Astrocyte of the spinal cord (primary cell): ENCODE results near the gene REXO4.
"Not testable (repeated sequence)": the region's sequence is repeated elsewhere in the genome, so short reads cannot be mapped to it uniquely, and the experiment has no call there.

Experiments
- DNase-seq: peaks from one replicate; pipeline ENCODE4 v3.0.0; 2011; ENCODE audit warnings: low read depth, low spot score
- H3K4me3 ChIP-seq: 2 replicates; pipeline ENCODE4 v1.5.1; 2011; ENCODE audit warnings: low read depth, mild to moderate bottlenecking, low read length, moderate library complexity
- CTCF ChIP-seq: IDR thresholded peaks from 2 replicates; pipeline ENCODE4 v1.5.1; 2012; ENCODE audit warnings: low read depth, mild to moderate bottlenecking, low read length, inconsistent platforms
- in situ Hi-C: cut with HindIII; loops from 2 replicates; pipeline ENCODE4 v1.10.0; 2017; ENCODE audit warnings: low sequenced_read_pairs

REXO4 gene

GRCh38 chr9:133452562-133452961 is 34.8 kb upstream of the REXO4 start:
- no peak for TF ChIP-seq CTCF
- no peak for DNase-seq
- in situ Hi-C loops = no loop called here
- H3K4me3 ChIP-seq = no peak overlapping the region

GRCh38 chr9:133451865-133452264 is 34.1 kb upstream of the REXO4 start:
- H3K4me3 ChIP-seq, in situ Hi-C loops, DNase-seq: not testable (repeated sequence)

DNA sequence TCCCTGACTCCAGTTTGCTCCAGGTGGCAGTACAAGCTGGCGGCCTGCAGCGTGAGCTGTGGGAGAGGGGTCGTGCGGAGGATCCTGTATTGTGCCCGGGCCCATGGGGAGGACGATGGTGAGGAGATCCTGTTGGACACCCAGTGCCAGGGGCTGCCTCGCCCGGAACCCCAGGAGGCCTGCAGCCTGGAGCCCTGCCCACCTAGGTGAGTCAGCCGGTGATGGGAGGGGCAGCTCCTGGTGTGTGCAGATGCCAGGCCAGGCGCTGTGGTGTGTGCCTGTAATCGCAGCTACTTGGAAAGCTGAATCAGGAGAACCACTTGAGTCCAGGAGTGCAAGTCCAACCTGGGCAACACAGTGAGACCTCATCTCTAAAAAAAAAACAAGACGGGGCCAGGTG is 31.9 kb upstream of the REXO4 start:
- in situ Hi-C loops = no loop called here
- no peak overlapping the region for H3K4me3 ChIP-seq
- no peak for DNase-seq
- TF ChIP-seq CTCF = no peak

- no peak for DNase-seq
- in situ Hi-C loops = no loop called here
- TF ChIP-seq CTCF = no peak
- H3K4me3 ChIP-seq = no peak overlapping the region
These were observed 30.7 kb upstream of the REXO4 start for GRCh38 chr9:133448487-133448972.

DNA sequence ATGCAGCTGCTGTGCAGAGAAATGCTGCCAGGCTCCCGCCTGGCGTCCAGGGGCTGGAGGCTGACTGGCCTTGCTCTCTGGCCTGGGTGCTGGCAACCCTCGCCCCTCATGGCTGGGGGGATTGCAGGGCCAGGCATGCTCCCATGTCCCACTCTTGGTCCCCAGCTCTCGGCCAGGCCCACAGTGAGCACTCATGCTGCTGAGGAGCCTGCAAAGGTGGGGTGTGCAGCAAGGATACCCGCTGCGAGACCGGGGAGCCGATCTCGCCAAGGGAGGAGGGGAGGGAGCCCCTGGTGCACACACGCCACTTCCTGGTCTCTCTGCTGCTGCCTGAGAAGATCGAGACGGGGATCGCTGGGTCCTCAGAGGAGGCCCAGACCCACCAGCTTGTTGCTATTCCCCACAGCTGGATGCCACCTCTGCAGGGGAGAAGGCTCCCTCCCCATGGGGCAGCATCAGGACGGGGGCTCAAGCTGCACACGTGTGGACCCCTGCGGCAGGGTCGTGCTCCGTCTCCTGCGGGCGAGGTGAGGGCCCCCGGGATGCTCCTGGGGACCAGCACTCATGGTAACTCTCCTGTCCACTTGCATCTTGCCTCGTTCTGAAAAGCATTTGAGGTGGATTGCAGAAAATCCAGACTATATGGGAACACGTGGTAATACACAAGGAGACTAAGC is 27.6 kb upstream of the REXO4 start:
- no peak overlapping the region for H3K4me3 ChIP-seq
- TF ChIP-seq CTCF = no peak
- no peak for DNase-seq
- in situ Hi-C loops = no loop called here

DNA sequence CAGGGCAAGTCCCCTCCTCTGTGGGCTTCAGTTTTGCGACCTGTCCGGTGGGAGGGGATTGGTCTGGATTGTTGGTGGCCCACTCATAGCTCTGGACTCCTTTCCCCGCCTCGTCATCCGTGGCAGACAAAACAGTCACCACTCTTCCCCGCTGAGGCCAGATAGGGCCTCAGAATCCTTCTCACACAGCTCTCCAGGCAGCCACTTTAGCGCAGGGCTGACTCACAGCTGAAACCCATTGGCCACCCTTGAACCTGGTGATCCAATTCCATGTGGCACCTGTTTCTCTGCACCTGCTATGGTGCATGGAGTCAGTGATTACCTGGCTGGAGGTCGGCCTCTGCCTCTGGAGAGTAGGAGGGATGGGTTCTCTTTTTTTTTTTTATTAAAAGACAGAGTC is 26.2 kb upstream of the REXO4 start:
- TF ChIP-seq CTCF = no peak
- DNase-seq = no peak
- in situ Hi-C loops = no loop called here
- no peak overlapping the region for H3K4me3 ChIP-seq

DNA sequence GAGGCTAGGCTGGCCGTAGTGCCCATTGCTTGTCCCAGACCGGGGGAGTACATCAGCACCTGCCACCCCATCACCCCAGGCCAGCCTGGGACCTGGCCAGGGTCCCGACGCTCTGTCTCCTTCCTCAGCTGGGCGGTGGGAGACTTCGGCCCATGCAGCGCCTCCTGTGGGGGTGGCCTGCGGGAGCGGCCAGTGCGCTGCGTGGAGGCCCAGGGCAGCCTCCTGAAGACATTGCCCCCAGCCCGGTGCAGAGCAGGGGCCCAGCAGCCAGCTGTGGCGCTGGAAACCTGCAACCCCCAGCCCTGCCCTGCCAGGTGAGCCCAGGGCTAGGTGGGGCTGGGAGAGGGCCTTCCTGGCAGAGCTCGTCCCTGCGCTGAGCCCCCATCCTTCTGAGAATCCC is 25.4 kb upstream of the REXO4 start:
- H3K4me3 ChIP-seq = no peak overlapping the region
- no peak for DNase-seq
- in situ Hi-C loops = no loop called here
- no peak for TF ChIP-seq CTCF
